HEK293 (cell line): ENCODE data around the gene ABTB2.

Experiments used
- BCL11A ChIP-seq: fragments of 450-650 bp; formaldehyde crosslinking; IDR thresholded peaks from 2 replicates; pipeline ENCODE4 v1.5.1; 2016; ENCODE audit warnings: low read depth, missing biosample characterization, missing genetic modification characterization
- KLF1 ChIP-seq: fragments of 450-650 bp; formaldehyde crosslinking; IDR thresholded peaks from 2 replicates; pipeline ENCODE4 v1.5.1; 2016; ENCODE audit warnings: missing biosample characterization, missing genetic modification characterization
- MZF1 ChIP-seq: fragments of 450-650 bp; formaldehyde crosslinking; IDR thresholded peaks from 2 replicates; pipeline ENCODE4 v1.5.1; 2017; ENCODE audit warnings: missing biosample characterization, missing genetic modification characterization, borderline replicate concordance
- TF ChIP-seq, protein P1 (sequence below): fragments of 450-650 bp; formaldehyde crosslinking; IDR thresholded peaks from 2 replicates; pipeline ENCODE4 v1.5.1; 2016; ENCODE audit warnings: missing biosample characterization, missing genetic modification characterization

DNA sequence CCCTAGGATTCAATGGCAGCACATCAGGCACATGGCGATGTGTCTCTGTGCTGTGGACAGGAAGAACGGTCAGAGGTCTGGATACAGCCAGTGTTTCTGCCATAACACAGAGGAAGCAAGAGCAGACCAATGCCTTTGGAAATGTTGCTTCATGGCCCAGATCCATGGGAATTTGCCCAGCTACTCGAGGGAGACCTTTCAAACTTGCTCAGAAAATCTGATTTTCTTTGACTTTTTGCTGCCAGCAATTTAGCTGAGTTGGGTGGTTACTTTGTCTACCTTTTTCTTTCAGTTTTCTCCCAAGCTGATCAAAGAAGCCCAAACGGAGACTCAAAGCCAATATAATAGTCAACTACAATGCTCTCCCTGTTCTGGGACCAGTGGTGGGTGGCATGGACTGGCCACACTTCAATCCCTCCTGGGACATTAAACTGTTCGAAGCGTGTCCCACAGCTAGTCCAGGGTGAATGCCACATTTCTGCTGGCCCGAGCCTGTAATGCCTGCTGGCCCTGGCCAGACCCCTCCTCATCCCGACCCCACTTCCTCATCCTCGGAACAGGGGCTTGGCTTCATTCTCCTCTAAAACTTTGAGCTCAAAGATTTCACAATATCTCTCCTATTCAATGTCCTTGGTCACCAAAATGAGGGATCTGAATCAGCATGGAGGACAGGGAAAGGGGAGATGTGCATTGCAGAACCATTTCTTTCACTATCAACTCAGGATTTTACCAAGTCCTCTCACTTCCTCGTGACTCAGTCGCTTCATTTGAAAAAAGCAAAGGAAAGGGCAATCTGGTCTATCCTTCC is 93.3 kb downstream of the ABTB2 start:
- TF ChIP-seq MZF1 (tag by site-specific recombination) (no peak), BCL11A (tag by site-specific recombination) (no peak), KLF1 (tag by site-specific recombination) (no peak)
- TF ChIP-seq, protein P1, sequence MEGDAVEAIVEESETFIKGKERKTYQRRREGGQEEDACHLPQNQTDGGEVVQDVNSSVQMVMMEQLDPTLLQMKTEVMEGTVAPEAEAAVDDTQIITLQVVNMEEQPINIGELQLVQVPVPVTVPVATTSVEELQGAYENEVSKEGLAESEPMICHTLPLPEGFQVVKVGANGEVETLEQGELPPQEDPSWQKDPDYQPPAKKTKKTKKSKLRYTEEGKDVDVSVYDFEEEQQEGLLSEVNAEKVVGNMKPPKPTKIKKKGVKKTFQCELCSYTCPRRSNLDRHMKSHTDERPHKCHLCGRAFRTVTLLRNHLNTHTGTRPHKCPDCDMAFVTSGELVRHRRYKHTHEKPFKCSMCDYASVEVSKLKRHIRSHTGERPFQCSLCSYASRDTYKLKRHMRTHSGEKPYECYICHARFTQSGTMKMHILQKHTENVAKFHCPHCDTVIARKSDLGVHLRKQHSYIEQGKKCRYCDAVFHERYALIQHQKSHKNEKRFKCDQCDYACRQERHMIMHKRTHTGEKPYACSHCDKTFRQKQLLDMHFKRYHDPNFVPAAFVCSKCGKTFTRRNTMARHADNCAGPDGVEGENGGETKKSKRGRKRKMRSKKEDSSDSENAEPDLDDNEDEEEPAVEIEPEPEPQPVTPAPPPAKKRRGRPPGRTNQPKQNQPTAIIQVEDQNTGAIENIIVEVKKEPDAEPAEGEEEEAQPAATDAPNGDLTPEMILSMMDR = no peak
